Measurements from ENCODE around the gene UBAC1. TPM values are rescaled to one million over a fixed set of nuclear protein-coding genes. Genes with fewer than 3 reads are reported as not detected.

UBAC1 gene
- total RNA-seq, 1 experiment from 2014 or later, result 54.8 TPM

DNA sequence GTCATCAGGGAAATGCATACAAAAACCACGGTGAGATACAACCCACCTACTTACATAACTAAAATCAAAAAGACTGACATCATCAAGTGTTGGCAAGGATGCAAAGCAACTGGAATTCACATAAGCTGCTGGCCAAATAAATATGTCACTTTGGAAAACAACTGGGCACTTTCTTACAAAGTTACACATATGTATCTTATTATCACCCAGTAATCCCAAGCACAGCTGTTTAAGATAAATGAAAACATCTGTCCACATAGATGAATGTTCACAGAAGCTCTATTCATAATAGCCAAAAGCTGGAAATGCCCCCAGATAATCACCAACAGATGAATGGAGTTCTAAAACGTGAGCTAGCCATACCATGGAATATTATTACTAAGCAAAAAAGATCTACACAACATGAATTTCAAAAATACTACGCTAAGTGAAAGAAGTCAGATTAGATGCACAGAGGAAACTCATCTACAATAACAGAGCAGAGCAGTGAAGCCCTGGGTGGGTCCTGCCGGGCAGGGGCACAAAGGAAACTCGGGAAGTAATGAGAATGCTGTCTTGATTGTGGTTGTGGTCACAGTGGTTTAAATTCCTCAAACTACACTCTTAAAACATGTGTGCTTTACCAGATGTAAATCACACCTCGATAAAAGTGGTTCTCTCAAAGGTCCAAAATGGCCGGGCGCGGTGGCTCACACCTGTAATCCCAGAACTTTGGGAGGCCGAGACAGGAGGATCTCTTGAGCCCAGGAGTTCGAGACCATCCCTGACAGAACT is 62.4 kb downstream of the UBAC1 start:
- peaks cover 4 to 6% of the 10 kb centered on the region in 2 experiments; a peak in 2 of 4 replicates for H3K4me1 ChIP-seq (ENCODE audit: control insufficient read depth in 1 of 2, insufficient read depth in 2 of 2, low read length in 2 of 2)
- H3K9me3 ChIP-seq (ENCODE audit: control insufficient read depth in 1 of 2, insufficient read depth in 1 of 2, low read depth in 1 of 2, low read length in 2 of 2), result peaks cover 0 to 6% of the 10 kb centered on the region in 2 experiments; a peak in 1 of 4 replicates
- POLR2A ChIA-PET, result no interaction called here
- H2AFZ ChIP-seq (ENCODE audit: low read depth, low read length, poor library complexity, severe bottlenecking), result no peak overlapping the region
- CTCF ChIA-PET, result no interaction called here
- no peaks in the 10 kb centered on the region for H3K27me3 ChIP-seq (ENCODE audit: insufficient read depth, low read length)
- TF ChIP-seq, protein P1, sequence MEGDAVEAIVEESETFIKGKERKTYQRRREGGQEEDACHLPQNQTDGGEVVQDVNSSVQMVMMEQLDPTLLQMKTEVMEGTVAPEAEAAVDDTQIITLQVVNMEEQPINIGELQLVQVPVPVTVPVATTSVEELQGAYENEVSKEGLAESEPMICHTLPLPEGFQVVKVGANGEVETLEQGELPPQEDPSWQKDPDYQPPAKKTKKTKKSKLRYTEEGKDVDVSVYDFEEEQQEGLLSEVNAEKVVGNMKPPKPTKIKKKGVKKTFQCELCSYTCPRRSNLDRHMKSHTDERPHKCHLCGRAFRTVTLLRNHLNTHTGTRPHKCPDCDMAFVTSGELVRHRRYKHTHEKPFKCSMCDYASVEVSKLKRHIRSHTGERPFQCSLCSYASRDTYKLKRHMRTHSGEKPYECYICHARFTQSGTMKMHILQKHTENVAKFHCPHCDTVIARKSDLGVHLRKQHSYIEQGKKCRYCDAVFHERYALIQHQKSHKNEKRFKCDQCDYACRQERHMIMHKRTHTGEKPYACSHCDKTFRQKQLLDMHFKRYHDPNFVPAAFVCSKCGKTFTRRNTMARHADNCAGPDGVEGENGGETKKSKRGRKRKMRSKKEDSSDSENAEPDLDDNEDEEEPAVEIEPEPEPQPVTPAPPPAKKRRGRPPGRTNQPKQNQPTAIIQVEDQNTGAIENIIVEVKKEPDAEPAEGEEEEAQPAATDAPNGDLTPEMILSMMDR (IDR thresholded peaks at IDR 0.05 in 2 of 3, conservative IDR thresholded peaks at IDR 0.05 in 1 of 3; ENCODE audit: borderline replicate concordance in 1 of 3, insufficient read depth in 1 of 3, low read depth in 2 of 3, low read length in 2 of 3), result no peak
- TF ChIP-seq SIN3A (IDR thresholded peaks at IDR 0.05; ENCODE audit: low read depth), result no peak
- no peak for TF ChIP-seq EZH2 (IDR thresholded peaks at IDR 0.05)
- no peak for TF ChIP-seq YY1 (IDR thresholded peaks at IDR 0.05; ENCODE audit: extremely low read depth, insufficient replicate concordance, low read depth, low read length)
- no peak for TF ChIP-seq EGR1 (IDR thresholded peaks at IDR 0.05; ENCODE audit: low read depth)
- TF ChIP-seq ZFX (IDR thresholded peaks at IDR 0.05), result no peak
- BruUV-seq (replicated peaks), result no TSS peak
- H3K36me3 ChIP-seq (ENCODE audit: control insufficient read depth in 1 of 2, insufficient read depth in 2 of 2, low read length in 2 of 2), result peaks cover 0 to 10% of the 10 kb centered on the region in 2 experiments; a peak in 1 of 4 replicates
- RAD21 ChIA-PET (ENCODE audit: low non-redundant PET in 1 of 2, low total read pairs in 2 of 2, uncharacterized antibody in 2 of 2, unreplicated experiment in 2 of 2), result no interaction called here
- H3K4me2 ChIP-seq (ENCODE audit: low read length), result no peak overlapping the region
- no peak overlapping the region for H3K4me3 ChIP-seq (replicated peaks in 1 of 2; ENCODE audit: low read depth in 1 of 2, low read length in 2 of 2)
- intact Hi-C loops (cut with micrococcal nuclease), result no loop called here
- no peaks in the 10 kb centered on the region; the same call in 1 of the 2 replicates for H4K20me1 ChIP-seq (ENCODE audit: insufficient read depth)
- no peak for DNase-seq (ENCODE audit: low read depth, low spot score)
- ATAC-seq, result no peak
- no peak overlapping the region for H3K27ac ChIP-seq (ENCODE audit: low read depth, low read length)
- H3K79me2 ChIP-seq (ENCODE audit: insufficient read depth, low read length), result peaks cover 100% of the 10 kb centered on the region
- no peak overlapping the region for H3K9ac ChIP-seq (ENCODE audit: low read length)
- no peaks in the 10 kb centered on the region for H3K9me2 ChIP-seq (ENCODE audit: insufficient read depth)

DNA sequence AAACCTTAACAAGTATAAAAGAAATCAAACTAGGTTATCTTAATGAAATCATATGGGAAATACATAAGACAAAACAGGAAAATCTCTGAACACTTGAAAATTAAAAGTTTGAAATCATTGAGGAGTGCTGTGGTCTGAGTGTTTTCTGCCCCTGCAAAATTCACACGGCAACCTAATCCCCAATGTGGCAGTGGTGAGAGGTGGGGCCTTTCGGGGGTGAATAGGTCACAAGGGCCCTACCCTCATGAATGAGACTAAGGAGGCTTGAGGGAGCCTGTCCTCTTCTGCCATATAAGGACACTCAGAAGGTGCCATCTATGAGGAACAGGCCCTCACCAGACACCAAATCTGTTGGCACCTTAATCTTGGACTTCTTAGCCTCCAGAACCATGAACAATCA is 64.5 kb downstream of the UBAC1 start:
- peaks cover 100% of the 10 kb centered on the region for H3K79me2 ChIP-seq (ENCODE audit: insufficient read depth, low read length)
- POLR2A ChIA-PET, result interaction anchor here (0.7 kb wide), 1 partner anchor 321 kb away, joined by 3 read pairs; no protein-coding TSS in a partner anchor
- ATAC-seq, result no peak

More for the DNA sequence above, 64.5 kb downstream of the UBAC1 start:
- H4K20me1 ChIP-seq (ENCODE audit: insufficient read depth), result no peaks in the 10 kb centered on the region
- no peak overlapping the region for H2AFZ ChIP-seq (ENCODE audit: low read depth, low read length, poor library complexity, severe bottlenecking)
- H3K27me3 ChIP-seq (ENCODE audit: insufficient read depth, low read length), result no peaks in the 10 kb centered on the region
- peaks cover 0 to 5% of the 10 kb centered on the region in 2 experiments; a peak in 1 of 4 replicates for H3K36me3 ChIP-seq (ENCODE audit: control insufficient read depth in 1 of 2, insufficient read depth in 2 of 2, low read length in 2 of 2)
- DNase-seq (ENCODE audit: low read depth, low spot score), result no peak
- no peak overlapping the region for H3K4me3 ChIP-seq (replicated peaks in 1 of 2; ENCODE audit: low read depth in 1 of 2, low read length in 2 of 2)
- no peaks in the 10 kb centered on the region for H3K9me2 ChIP-seq (ENCODE audit: insufficient read depth)
- no peak overlapping the region for H3K9ac ChIP-seq (ENCODE audit: low read length)
- no peak for TF ChIP-seq YY1 (IDR thresholded peaks at IDR 0.05; ENCODE audit: extremely low read depth, insufficient replicate concordance, low read depth, low read length)
- no peak for TF ChIP-seq SIN3A (IDR thresholded peaks at IDR 0.05; ENCODE audit: low read depth)
- TF ChIP-seq, protein P2, sequence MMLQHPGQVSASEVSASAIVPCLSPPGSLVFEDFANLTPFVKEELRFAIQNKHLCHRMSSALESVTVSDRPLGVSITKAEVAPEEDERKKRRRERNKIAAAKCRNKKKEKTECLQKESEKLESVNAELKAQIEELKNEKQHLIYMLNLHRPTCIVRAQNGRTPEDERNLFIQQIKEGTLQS (IDR thresholded peaks at IDR 0.05), result no peak
- TF ChIP-seq RAD21 (IDR thresholded peaks at IDR 0.05; ENCODE audit: low read depth), result no peak
- TF ChIP-seq ELF1 (IDR thresholded peaks at IDR 0.05; ENCODE audit: borderline replicate concordance, low read depth), result no peak
- no peak for TF ChIP-seq CEBPB (IDR thresholded peaks at IDR 0.05; ENCODE audit: low read depth)
- TF ChIP-seq TCF7L2 (IDR thresholded peaks at IDR 0.05; ENCODE audit: borderline replicate concordance, extremely low read depth, insufficient read depth, insufficient read length), result no peak
- TF ChIP-seq, protein P3, sequence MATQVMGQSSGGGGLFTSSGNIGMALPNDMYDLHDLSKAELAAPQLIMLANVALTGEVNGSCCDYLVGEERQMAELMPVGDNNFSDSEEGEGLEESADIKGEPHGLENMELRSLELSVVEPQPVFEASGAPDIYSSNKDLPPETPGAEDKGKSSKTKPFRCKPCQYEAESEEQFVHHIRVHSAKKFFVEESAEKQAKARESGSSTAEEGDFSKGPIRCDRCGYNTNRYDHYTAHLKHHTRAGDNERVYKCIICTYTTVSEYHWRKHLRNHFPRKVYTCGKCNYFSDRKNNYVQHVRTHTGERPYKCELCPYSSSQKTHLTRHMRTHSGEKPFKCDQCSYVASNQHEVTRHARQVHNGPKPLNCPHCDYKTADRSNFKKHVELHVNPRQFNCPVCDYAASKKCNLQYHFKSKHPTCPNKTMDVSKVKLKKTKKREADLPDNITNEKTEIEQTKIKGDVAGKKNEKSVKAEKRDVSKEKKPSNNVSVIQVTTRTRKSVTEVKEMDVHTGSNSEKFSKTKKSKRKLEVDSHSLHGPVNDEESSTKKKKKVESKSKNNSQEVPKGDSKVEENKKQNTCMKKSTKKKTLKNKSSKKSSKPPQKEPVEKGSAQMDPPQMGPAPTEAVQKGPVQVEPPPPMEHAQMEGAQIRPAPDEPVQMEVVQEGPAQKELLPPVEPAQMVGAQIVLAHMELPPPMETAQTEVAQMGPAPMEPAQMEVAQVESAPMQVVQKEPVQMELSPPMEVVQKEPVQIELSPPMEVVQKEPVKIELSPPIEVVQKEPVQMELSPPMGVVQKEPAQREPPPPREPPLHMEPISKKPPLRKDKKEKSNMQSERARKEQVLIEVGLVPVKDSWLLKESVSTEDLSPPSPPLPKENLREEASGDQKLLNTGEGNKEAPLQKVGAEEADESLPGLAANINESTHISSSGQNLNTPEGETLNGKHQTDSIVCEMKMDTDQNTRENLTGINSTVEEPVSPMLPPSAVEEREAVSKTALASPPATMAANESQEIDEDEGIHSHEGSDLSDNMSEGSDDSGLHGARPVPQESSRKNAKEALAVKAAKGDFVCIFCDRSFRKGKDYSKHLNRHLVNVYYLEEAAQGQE (IDR thresholded peaks at IDR 0.05; ENCODE audit: low read depth), result no peak
- peaks cover 0 to 6% of the 10 kb centered on the region in 2 experiments; a peak in 1 of 4 replicates for H3K9me3 ChIP-seq (ENCODE audit: control insufficient read depth in 1 of 2, insufficient read depth in 1 of 2, low read depth in 1 of 2, low read length in 2 of 2)
- H3K4me1 ChIP-seq (ENCODE audit: control insufficient read depth in 1 of 2, insufficient read depth in 2 of 2, low read length in 2 of 2), result no peaks in the 10 kb centered on the region; a peak in 1 of 4 replicates
- RAD21 ChIA-PET (ENCODE audit: low non-redundant PET in 1 of 2, low total read pairs in 2 of 2, uncharacterized antibody in 2 of 2, unreplicated experiment in 2 of 2), result no interaction called here
- no TSS peak for BruUV-seq (replicated peaks)
- no peak overlapping the region for H3K4me2 ChIP-seq (ENCODE audit: low read length)
- no peak overlapping the region for H3K27ac ChIP-seq (ENCODE audit: low read depth, low read length)
- CTCF ChIA-PET, result no interaction called here
- intact Hi-C loops (cut with micrococcal nuclease), result no loop called here
